Activated CD8-positive, alpha-beta memory T cell treated with anti-CD3 and anti-CD28 coated beads, Interleukin-2, amount 50 U/mL, for 24 hours (primary cell): ENCODE data around the gene THSD7B.

ENCODE experiments used
- DNase-seq: peaks from one replicate; pipeline ENCODE4 v3.0.0-alpha.2; 2020; ENCODE audit errors: extremely low read depth

THSD7B gene

GRCh38 chr2:137381731-137382130 is 616.4 kb downstream of the THSD7B start:
- no peak for DNase-seq

GRCh38 chr2:137383391-137383790 is 618.0 kb downstream of the THSD7B start:
- no peak for DNase-seq

- no peak for DNase-seq
These were observed 621.7 kb downstream of the THSD7B start for GRCh38 chr2:137387044-137387443.

GRCh38 chr2:137405496-137405895 is 640.2 kb downstream of the THSD7B start:
- no peak for DNase-seq

DNA sequence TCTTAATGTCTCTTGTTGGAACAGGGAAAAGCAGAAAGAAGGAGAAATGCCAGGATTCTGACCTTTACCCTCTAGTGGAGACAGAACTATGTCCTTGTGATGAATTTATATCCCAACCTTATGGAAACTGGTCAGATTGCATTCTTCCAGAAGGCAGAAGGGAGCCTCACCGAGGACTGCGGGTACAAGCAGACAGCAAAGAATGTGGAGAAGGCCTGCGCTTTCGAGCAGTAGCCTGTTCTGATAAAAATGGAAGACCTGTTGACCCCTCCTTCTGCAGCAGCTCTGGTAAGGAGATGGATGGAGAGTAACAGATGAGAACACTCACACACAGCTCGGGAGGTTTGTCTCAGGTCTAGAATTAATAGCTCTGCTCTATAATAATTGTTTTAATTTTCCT is 646.2 kb downstream of the THSD7B start:
- DNase-seq = no peak

DNA sequence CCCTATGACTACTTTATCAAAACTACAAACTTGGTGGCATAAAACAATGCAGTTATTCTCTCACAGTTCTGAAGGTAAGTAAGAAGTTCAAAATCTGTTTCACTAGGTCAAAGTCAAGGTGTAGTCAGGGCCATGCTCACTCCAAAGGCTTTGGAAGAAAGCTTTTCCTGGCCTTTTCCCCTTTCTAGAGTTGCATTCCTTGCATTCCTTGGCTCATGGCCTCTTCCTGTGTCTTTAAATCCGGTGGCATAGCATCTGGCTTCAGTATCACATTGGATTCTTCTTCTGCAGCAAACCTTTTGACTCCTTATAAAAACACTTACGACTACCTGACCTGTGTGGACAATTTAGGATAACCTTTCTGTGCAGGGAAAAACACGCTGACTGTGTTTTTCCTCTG is 655.4 kb downstream of the THSD7B start:
- no peak for DNase-seq

DNA sequence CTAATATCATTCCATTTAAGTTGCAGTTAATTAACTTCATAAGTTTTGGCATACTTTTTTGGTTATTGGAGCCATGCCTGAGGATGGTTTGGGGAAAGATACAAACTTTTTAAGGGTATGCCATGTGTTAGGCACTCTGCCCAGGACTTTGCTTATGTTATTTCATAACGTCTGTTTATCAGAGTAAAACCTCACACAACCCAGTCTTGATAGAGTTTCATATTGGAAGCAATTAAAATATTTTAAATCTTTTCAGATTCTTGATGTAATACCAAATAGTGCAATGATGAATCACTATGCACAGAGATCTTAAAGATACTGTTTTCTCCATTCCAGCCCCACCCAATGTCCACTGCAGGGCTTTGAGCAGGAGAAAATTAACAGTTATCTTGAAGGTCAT is 669.8 kb downstream of the THSD7B start:
- DNase-seq = no peak

- DNase-seq = no peak
These were observed 672.0 kb downstream of the THSD7B start for GRCh38 chr2:137437386-137437785.

- DNase-seq = no peak
These were observed 679.6 kb downstream of the THSD7B start for GRCh38 chr2:137444970-137445369.

- DNase-seq = no peak
These were observed 684.1 kb downstream of the THSD7B start for GRCh38 chr2:137449454-137449853.

DNA sequence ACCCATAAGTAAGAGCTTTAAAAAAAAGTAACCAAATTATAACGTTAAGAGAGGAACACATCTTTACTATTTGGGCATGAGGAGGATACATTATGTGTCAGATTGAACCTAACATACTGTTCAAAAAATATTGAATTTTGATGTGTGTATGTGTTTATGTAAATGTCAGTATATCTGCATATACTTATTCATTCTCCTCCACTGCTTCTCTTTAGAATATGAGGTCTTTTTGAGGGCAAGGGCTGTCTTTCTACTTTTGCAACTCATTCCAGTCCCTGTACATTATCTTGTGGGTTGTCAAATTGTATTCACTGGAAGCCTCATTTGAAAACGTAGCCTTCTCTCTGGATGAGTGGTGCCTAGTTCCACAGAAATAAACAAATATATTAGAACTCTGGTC is 689.5 kb downstream of the THSD7B start:
- no peak for DNase-seq

GRCh38 chr2:137467246-137467862 is 702.0 kb downstream of the THSD7B start:
- no peak for DNase-seq

- no peak for DNase-seq
These were observed 727.9 kb downstream of the THSD7B start for GRCh38 chr2:137493261-137493660.

DNA sequence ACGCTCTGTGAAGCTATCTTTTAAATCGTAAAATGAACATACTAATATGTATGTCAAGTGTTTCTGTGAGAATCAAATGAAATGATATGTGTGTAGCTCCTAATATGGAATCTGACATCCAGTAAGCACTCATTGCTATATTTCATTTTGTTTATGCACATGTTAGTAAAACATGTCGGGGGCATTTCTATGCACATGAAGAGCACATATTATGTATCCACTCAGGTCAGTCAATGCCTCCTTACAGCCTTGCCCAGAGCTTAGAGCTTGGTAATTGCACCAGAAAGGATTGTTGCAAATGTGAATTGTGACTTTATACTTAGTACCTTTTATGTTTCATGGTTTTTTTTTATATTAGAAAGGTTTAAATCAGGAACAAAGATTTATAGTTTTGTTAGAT is 735.3 kb downstream of the THSD7B start:
- DNase-seq = no peak

DNA sequence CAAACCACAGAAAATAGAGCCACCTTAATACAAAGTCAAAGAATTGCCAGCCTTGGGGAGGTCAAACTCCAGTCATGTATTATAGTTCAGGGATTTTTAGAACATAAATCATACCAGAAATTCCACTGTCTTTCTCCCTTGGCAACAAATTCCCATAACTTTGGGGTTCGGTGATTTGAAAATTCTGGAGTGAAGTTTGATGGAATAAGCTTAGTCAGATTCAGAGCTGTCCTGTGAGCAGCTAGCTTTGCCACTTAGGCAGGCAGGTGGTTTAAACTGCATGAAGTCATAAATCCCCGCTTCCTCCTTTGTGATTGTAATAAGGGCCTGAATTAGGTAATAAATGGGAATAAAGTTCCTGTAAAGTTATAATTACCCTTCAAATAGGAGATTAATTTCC is 741.9 kb downstream of the THSD7B start:
- no peak for DNase-seq

GRCh38 chr2:137508739-137509384 is 743.5 kb downstream of the THSD7B start:
- no peak for DNase-seq

DNA sequence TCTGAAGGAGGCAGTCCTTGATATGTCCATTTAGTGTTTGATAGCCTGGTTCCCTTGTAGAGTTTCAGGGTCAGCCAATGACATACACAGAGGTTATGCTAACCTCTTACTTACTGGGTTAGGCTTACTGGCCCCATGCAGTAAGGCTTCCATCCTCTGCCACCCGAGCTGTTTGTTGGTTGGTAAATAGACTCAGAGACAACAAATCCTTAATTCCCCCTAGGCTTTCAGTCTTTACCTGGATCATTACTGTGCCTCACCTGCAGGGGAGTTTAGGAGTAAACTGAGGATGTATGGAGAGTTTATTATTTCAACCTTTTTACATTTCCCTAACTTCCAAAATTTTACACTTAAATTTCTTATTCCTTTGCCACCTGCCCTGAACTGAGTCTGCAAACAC is 746.2 kb downstream of the THSD7B start:
- no peak for DNase-seq

GRCh38 chr2:137521653-137522619 is 756.6 kb downstream of the THSD7B start:
- no peak for DNase-seq

DNA sequence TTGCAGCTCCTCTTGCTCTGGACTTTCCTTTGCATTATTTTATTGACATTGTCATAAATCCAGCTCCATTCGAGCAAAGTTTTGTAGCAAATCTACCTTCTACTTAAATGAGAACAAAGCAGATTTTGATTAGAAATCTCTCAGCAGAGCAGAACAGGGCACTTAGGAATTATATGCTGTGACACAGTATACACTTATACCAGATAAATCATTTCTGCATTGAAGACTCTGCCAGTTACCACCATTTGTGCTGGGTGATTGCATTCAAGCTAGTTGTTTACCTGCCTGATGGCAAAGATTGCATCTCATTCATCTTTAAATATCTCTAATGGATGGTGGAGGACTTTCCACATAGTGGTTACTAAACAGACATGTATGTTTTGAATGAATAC is 757.3 kb downstream of the THSD7B start:
- DNase-seq = no peak

DNA sequence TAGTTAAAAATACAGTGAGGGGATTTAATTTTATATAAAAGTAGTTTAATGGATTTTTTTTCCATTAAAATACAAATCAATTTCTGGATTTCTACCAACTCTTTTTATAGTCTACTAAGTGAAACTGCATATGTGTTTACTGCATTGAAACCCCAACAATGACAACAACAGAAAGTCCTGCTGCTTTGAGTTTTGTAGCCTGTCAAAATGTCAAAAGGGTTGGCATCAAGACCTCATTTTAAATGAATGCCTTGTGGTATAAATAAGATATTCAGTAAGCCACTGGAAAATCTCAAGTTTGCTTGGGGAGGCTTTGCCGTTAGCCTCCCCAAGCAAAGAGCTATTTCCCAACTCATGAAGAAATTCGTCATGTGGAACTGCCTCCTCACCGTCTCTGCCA is 758.6 kb downstream of the THSD7B start:
- no peak for DNase-seq

DNA sequence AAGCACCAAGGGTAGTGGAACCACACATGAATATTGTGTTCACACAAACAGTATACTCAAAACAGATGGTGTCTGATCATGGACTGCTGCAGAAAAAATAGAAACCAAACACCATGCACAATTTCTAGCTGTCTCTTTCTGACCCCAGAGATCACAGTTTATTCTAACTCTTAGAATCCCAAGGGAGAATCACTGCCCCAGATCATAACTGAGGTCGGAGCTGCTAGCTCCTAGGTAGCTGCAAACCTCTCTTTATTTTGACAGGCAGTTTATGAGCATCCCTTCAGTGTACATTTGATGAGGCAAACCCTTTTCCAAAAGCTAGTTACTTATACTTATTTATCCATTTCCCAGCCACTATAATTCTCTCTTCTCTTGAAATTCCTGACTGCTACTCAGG is 759.8 kb downstream of the THSD7B start:
- DNase-seq = no peak

GRCh38 chr2:137525641-137526190 is 760.4 kb downstream of the THSD7B start:
- DNase-seq = no peak
